GM23338 (cell line): ENCODE data around the gene EFCAB6.

Experiments used
- CREB1 ChIP-seq: fragments of 250-450 bp; sonication (Bioruptor Pico); IDR thresholded peaks from 2 replicates; pipeline ENCODE4 v1.5.0; 2020; ENCODE audit warnings: low read depth, mild to moderate bottlenecking, moderate library complexity
- EZH2 ChIP-seq: fragments of 200-600 bp; sonication (generic); IDR thresholded peaks from one replicate; pipeline ENCODE4 v1.8.0; 2017; ENCODE audit warnings: antibody characterized with exemption, mild to moderate bottlenecking, low read depth; ENCODE audit not compliant: unreplicated experiment
- EZH2phosphoT487 ChIP-seq: fragments of 200-600 bp; sonication (generic); IDR thresholded peaks from one replicate; pipeline ENCODE4 v1.8.1; 2018; ENCODE audit warnings: antibody characterized with exemption; ENCODE audit not compliant: unreplicated experiment
- POLR2AphosphoS5 ChIP-seq: IDR thresholded peaks from 2 replicates; pipeline ENCODE4 v1.6.1; 2016; ENCODE audit warnings: antibody characterized with exemption, low read depth
- REST ChIP-seq: IDR thresholded peaks from one replicate; pipeline ENCODE4 v1.6.1; 2018; ENCODE audit warnings: antibody characterized with exemption; ENCODE audit not compliant: unreplicated experiment
- STAT1 ChIP-seq: IDR thresholded peaks from one replicate; pipeline ENCODE4 v1.6.1; 2016; ENCODE audit warnings: antibody characterized with exemption; ENCODE audit not compliant: unreplicated experiment
- ZNF114 ChIP-seq: fragments of 250-450 bp; sonication (Bioruptor Pico); IDR thresholded peaks from 2 replicates; pipeline ENCODE4 v1.5.0; 2020; ENCODE audit warnings: mild to moderate bottlenecking, moderate library complexity
- ZNF331 ChIP-seq: fragments of 250-450 bp; sonication (Bioruptor Pico); IDR thresholded peaks from 2 replicates; pipeline ENCODE4 v1.5.0; 2020; ENCODE audit warnings: low read depth, mild to moderate bottlenecking, moderate library complexity
- TF ChIP-seq, protein P1 (sequence below): IDR thresholded peaks from 2 replicates; pipeline ENCODE4 v1.6.1; 2016; ENCODE audit warnings: antibody characterized with exemption
- TF ChIP-seq, protein P2 (sequence below), 2 experiments: fragments of 200-600 bp in 1 of 2; sonication (generic) in 1 of 2; conservative IDR thresholded peaks; 2 replicates each; pipeline versions ENCODE4 v1.5.1 to v1.6.1; 2016 to 2017; ENCODE audit warnings: antibody characterized with exemption in 2 of 2, low read depth in 2 of 2, mild to moderate bottlenecking in 2 of 2, moderate library complexity in 1 of 2
- TF ChIP-seq, protein P3 (sequence below): fragments of 250-450 bp; sonication (Bioruptor Pico); IDR thresholded peaks from 2 replicates; pipeline ENCODE4 v1.5.0; 2020; ENCODE audit warnings: mild to moderate bottlenecking, moderate library complexity

DNA sequence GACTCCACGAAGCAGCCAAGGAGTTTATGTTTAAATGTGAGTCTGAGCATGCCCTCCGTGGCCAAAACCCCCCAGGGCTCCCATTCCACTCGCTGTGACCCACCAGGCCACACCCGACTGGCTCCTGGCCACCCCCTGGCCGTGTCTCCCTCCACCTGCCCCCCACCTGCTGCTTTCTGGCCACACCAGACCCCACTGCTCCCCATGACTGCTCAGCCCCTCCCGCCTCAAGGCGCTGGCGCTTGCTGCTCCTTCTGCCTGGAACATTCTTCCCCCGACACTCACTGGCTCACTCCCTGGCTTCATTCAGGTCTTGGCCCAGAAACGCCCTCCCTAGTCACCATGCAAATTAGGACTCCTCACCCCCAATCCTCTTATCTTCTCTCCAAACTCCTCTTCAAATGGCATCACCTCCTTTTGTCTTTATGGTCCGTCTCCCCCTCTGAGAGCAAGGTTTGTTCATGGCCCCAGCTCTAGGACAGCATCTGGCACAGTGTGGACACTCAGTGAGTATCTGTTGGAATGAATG lies 72.2 kb downstream of the EFCAB6 start:
- TF ChIP-seq, protein P1, sequence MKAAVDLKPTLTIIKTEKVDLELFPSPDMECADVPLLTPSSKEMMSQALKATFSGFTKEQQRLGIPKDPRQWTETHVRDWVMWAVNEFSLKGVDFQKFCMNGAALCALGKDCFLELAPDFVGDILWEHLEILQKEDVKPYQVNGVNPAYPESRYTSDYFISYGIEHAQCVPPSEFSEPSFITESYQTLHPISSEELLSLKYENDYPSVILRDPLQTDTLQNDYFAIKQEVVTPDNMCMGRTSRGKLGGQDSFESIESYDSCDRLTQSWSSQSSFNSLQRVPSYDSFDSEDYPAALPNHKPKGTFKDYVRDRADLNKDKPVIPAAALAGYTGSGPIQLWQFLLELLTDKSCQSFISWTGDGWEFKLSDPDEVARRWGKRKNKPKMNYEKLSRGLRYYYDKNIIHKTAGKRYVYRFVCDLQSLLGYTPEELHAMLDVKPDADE: no peak
- TF ChIP-seq EZH2 (no peak), ZNF114 (CRISPR knock-in tag) (no peak), REST (no peak), CREB1 (CRISPR knock-in tag) (no peak), POLR2AphosphoS5 (no peak), STAT1 (no peak), EZH2phosphoT487 (no peak), ZNF331 (CRISPR knock-in tag) (no peak)
- TF ChIP-seq, protein P2, sequence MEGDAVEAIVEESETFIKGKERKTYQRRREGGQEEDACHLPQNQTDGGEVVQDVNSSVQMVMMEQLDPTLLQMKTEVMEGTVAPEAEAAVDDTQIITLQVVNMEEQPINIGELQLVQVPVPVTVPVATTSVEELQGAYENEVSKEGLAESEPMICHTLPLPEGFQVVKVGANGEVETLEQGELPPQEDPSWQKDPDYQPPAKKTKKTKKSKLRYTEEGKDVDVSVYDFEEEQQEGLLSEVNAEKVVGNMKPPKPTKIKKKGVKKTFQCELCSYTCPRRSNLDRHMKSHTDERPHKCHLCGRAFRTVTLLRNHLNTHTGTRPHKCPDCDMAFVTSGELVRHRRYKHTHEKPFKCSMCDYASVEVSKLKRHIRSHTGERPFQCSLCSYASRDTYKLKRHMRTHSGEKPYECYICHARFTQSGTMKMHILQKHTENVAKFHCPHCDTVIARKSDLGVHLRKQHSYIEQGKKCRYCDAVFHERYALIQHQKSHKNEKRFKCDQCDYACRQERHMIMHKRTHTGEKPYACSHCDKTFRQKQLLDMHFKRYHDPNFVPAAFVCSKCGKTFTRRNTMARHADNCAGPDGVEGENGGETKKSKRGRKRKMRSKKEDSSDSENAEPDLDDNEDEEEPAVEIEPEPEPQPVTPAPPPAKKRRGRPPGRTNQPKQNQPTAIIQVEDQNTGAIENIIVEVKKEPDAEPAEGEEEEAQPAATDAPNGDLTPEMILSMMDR (conservative IDR thresholded peaks at IDR 0.05; ENCODE audit: low read depth in 2 of 2): no peak
- TF ChIP-seq, protein P3, sequence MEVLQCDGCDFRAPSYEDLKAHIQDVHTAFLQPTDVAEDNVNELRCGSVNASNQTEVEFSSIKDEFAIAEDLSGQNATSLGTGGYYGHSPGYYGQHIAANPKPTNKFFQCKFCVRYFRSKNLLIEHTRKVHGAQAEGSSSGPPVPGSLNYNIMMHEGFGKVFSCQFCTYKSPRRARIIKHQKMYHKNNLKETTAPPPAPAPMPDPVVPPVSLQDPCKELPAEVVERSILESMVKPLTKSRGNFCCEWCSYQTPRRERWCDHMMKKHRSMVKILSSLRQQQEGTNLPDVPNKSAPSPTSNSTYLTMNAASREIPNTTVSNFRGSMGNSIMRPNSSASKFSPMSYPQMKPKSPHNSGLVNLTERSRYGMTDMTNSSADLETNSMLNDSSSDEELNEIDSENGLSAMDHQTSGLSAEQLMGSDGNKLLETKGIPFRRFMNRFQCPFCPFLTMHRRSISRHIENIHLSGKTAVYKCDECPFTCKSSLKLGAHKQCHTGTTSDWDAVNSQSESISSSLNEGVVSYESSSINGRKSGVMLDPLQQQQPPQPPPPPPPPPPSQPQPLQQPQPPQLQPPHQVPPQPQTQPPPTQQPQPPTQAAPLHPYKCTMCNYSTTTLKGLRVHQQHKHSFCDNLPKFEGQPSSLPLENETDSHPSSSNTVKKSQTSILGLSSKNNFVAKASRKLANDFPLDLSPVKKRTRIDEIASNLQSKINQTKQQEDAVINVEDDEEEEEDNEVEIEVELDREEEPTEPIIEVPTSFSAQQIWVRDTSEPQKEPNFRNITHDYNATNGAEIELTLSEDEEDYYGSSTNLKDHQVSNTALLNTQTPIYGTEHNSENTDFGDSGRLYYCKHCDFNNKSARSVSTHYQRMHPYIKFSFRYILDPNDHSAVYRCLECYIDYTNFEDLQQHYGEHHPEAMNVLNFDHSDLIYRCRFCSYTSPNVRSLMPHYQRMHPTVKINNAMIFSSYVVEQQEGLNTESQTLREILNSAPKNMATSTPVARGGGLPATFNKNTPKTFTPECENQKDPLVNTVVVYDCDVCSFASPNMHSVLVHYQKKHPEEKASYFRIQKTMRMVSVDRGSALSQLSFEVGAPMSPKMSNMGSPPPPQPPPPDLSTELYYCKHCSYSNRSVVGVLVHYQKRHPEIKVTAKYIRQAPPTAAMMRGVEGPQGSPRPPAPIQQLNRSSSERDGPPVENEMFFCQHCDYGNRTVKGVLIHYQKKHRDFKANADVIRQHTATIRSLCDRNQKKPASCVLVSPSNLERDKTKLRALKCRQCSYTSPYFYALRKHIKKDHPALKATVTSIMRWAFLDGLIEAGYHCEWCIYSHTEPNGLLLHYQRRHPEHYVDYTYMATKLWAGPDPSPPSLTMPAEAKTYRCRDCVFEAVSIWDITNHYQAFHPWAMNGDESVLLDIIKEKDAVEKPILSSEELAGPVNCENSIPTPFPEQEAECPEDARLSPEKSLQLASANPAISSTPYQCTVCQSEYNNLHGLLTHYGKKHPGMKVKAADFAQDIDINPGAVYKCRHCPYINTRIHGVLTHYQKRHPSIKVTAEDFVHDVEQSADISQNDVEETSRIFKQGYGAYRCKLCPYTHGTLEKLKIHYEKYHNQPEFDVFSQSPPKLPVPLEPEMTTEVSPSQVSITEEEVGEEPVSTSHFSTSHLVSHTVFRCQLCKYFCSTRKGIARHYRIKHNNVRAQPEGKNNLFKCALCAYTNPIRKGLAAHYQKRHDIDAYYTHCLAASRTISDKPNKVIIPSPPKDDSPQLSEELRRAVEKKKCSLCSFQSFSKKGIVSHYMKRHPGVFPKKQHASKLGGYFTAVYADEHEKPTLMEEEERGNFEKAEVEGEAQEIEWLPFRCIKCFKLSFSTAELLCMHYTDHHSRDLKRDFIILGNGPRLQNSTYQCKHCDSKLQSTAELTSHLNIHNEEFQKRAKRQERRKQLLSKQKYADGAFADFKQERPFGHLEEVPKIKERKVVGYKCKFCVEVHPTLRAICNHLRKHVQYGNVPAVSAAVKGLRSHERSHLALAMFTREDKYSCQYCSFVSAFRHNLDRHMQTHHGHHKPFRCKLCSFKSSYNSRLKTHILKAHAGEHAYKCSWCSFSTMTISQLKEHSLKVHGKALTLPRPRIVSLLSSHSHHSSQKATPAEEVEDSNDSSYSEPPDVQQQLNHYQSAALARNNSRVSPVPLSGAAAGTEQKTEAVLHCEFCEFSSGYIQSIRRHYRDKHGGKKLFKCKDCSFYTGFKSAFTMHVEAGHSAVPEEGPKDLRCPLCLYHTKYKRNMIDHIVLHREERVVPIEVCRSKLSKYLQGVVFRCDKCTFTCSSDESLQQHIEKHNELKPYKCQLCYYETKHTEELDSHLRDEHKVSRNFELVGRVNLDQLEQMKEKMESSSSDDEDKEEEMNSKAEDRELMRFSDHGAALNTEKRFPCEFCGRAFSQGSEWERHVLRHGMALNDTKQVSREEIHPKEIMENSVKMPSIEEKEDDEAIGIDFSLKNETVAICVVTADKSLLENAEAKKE (CRISPR knock-in tag): no peak
